Measurements from ENCODE around the gene CELF4.

- TF ChIP-seq POLR2AphosphoS5 (IDR thresholded peaks at IDR 0.05; ENCODE audit: low read depth, low read length) (no peak), POLR2A (IDR thresholded peaks at IDR 0.05; ENCODE audit: low read depth, low read length) (no peak)
Observed at GRCh38 chr18:37613253-37613565, 47.6 kb upstream of the CELF4 start.

All from GM12892 (cell line).